Measurements from ENCODE around the gene DNMT1. TPM values are rescaled to one million over a fixed set of nuclear protein-coding genes. Genes with fewer than 3 reads are reported as not detected.
"Not testable (repeated sequence)": the region's sequence is repeated elsewhere in the genome, so short reads cannot be mapped to it uniquely, and the experiment has no call there.

DNMT1 gene
- 10 to 100 TPM; 20.8 to 51.4 (median 34.8) TPM for total RNA-seq

GRCh38 chr19:10194500-10195198 is at the start of gene DNMT1:
TSS of gene DNMT1 (minus strand) at chr19:10194953. CDS start at chr19:10194899, 54 bp downstream.
- intact Hi-C loops (cut with DNase I) = loop anchor here (5.0 kb wide), 1 partner anchor 53 kb away; no protein-coding TSS in a partner anchor
- Histone ChIP-seq H3K4me1 (peaks cover 17 to 36% (median 29%) of the 10 kb centered on the region in 4 donors), H3K27ac (replicated peaks in 1 of 4) (peak within 1 kb of the TSS; percentile 83 to 93 (median 90)), H3K4me3 (peak within 1 kb of the TSS; percentile 74 to 90 (median 85)), H3K27me3 (no peaks in the 10 kb centered on the region), H3K36me3 (peaks cover 0 to 10% (median 2%) of the 10 kb centered on the region in 4 donors), H3K9me3 (no peaks in the 10 kb centered on the region)
- TF ChIP-seq POLR2A (IDR thresholded peaks at IDR 0.05; ENCODE audit: low read depth) (peak; percentile 20), POLR2AphosphoS5 (IDR thresholded peaks at IDR 0.05) (peak; percentile 87 to 90), CTCF (IDR thresholded peaks at IDR 0.05) (no peak)
- WGBS = 0% methylated on average over 9 of the region's 71 CpGs
- peak; percentile 98 for DNase-seq (ENCODE audit: extremely low spot score)

- intact Hi-C loops (cut with DNase I) = no loop called here
- Histone ChIP-seq H3K27me3 (no peaks in the 10 kb centered on the region), H3K36me3 (no peaks in the 10 kb centered on the region), H3K4me3 (no peak overlapping the region), H3K4me1 (no peaks in the 10 kb centered on the region), H3K27ac (replicated peaks in 1 of 4) (no peak overlapping the region), H3K9me3 (no peaks in the 10 kb centered on the region)
- no peak for DNase-seq (ENCODE audit: extremely low spot score)
- WGBS = 95% methylated on average over 7 of the region's 7 CpGs
- TF ChIP-seq CTCF (IDR thresholded peaks at IDR 0.05) (no peak), POLR2A (IDR thresholded peaks at IDR 0.05; ENCODE audit: low read depth) (no peak), POLR2AphosphoS5 (IDR thresholded peaks at IDR 0.05) (no peak), EP300 (IDR thresholded peaks at IDR 0.05) (no peak)
Observed at GRCh38 chr19:10243606-10244005, 48.9 kb upstream of the DNMT1 start.

- H3K27me3 ChIP-seq; DNase-seq (ENCODE audit: extremely low spot score); intact Hi-C loops (cut with DNase I); H3K9me3 ChIP-seq; H3K27ac ChIP-seq (replicated peaks in 1 of 4); H3K4me3 ChIP-seq; H3K36me3 ChIP-seq: not testable (repeated sequence)
- WGBS = 91% methylated on average over 11 of the region's 11 CpGs
- peaks cover 5 to 14% (median 9%) of the 10 kb centered on the region in 4 donors for H3K4me1 ChIP-seq
Observed at GRCh38 chr19:10241826-10242449, 47.2 kb upstream of the DNMT1 start.

GRCh38 chr19:10238172-10238783 is 43.5 kb upstream of the DNMT1 start:
- H3K4me1 ChIP-seq = peaks cover 15 to 30% (median 22%) of the 10 kb centered on the region in 4 donors
- peak overlapping the region; percentile 38 to 73 (median 68) for H3K27ac ChIP-seq (replicated peaks in 1 of 4)
- no peak for TF ChIP-seq POLR2A (IDR thresholded peaks at IDR 0.05; ENCODE audit: low read depth)
- TF ChIP-seq CTCF (IDR thresholded peaks at IDR 0.05) = no peak
- peak; percentile 51 to 55 for TF ChIP-seq POLR2AphosphoS5 (IDR thresholded peaks at IDR 0.05)
- no peak for TF ChIP-seq EP300 (IDR thresholded peaks at IDR 0.05)
- H3K9me3 ChIP-seq = no peaks in the 10 kb centered on the region
- peak; percentile 95 for DNase-seq (ENCODE audit: extremely low spot score)
- no peaks in the 10 kb centered on the region for H3K27me3 ChIP-seq
- H3K4me3 ChIP-seq = no peak overlapping the region
- WGBS = 69% methylated on average over 10 of the region's 12 CpGs
- no peaks in the 10 kb centered on the region for H3K36me3 ChIP-seq
- intact Hi-C loops (cut with DNase I) = no loop called here

- Histone ChIP-seq H3K9me3 (no peaks in the 10 kb centered on the region), H3K4me1 (peaks cover 15 to 30% (median 22%) of the 10 kb centered on the region in 4 donors), H3K27me3 (no peaks in the 10 kb centered on the region), H3K36me3 (no peaks in the 10 kb centered on the region), H3K27ac (replicated peaks in 1 of 4) (peak overlapping the region; percentile 51 to 73 (median 68)), H3K4me3 (no peak overlapping the region)
- whole genome bisulfite sequencing = 64% methylated on average over 6 of the region's 6 CpGs
- no peak for TF ChIP-seq POLR2A (IDR thresholded peaks at IDR 0.05; ENCODE audit: low read depth)
- no peak for TF ChIP-seq CTCF (IDR thresholded peaks at IDR 0.05)
- no peak for TF ChIP-seq POLR2AphosphoS5 (IDR thresholded peaks at IDR 0.05)
- no peak for TF ChIP-seq EP300 (IDR thresholded peaks at IDR 0.05)
- no peak for DNase-seq (ENCODE audit: extremely low spot score)
- intact Hi-C loops (cut with DNase I) = no loop called here
Observed at GRCh38 chr19:10237702-10238101, 42.9 kb upstream of the DNMT1 start.

GRCh38 chr19:10235409-10235808 is 40.7 kb upstream of the DNMT1 start:
- H3K4me3 ChIP-seq; H3K36me3 ChIP-seq; H3K9me3 ChIP-seq; H3K27me3 ChIP-seq; DNase-seq (ENCODE audit: extremely low spot score); intact Hi-C loops (cut with DNase I): not testable (repeated sequence)
- Histone ChIP-seq H3K4me1 (peaks cover 23 to 42% (median 36%) of the 10 kb centered on the region in 4 donors), H3K27ac (replicated peaks in 1 of 4) (peak overlapping the region; percentile 51 to 73 (median 68))
- WGBS = 94% methylated on average over 7 of the region's 7 CpGs
